Ascending aorta (tissue), 2 donors: ENCODE measurements around the gene OR2B6. TPM values are rescaled to one million over a fixed set of nuclear protein-coding genes. Genes with fewer than 3 reads are reported as not detected.

Experiments
- DNase-seq, 2 donors: peaks; one replicate each; pipeline ENCODE4 v3.0.0-alpha.2; 2019; ENCODE audit warnings: low spot score in 2 of 2
- H3K27ac ChIP-seq, 2 donors: fragments of 200-600 bp; sonication (generic); one replicate each; pipeline ENCODE4 v1.5.1; 2016 to 2017; ENCODE audit warnings: mild to moderate bottlenecking in 1 of 2
- H3K27me3 ChIP-seq: fragments of 200-600 bp; sonication (generic); one replicate; pipeline ENCODE4 v1.5.1; 2017
- H3K36me3 ChIP-seq, 2 donors: fragments of 200-600 bp; sonication (generic); one replicate each; pipeline ENCODE4 v1.5.1; 2016
- H3K4me1 ChIP-seq, 2 donors: fragments of 200-600 bp; sonication (generic); one replicate each; pipeline ENCODE4 v1.5.1; 2016 to 2017; ENCODE audit warnings: mild to moderate bottlenecking in 1 of 2
- H3K4me3 ChIP-seq, 2 donors: fragments of 200-600 bp; sonication (generic); one replicate each; pipeline ENCODE4 v1.5.1; 2016 to 2017; ENCODE audit warnings: mild to moderate bottlenecking in 1 of 2
- H3K9me3 ChIP-seq, 2 donors: fragments of 200-600 bp; sonication (generic); one replicate each; pipeline ENCODE4 v1.5.1; 2016
- CTCF ChIP-seq, 3 experiments: fragments of 200-600 bp in 2 of 3; fragments of 450-650 bp in 1 of 3; sonication (generic) in 2 of 3; IDR thresholded peaks; one replicate each; pipeline ENCODE4 v1.5.1; 2016 to 2019; ENCODE audit warnings: antibody characterized with exemption in 3 of 3, mild to moderate bottlenecking in 1 of 3, moderate library complexity in 1 of 3
- intact Hi-C: fragments of 100-400 bp; cut with DNase I; formaldehyde crosslinking; loops from one replicate; pipeline ENCODE4 v1.15.1; 2023
- total RNA-seq: library from RNA; depleted of rRNA; stranded (reverse); fragments of >200 nt; gene quantifications from one replicate; pipeline ENCODE4 v1.1.0, GENCODE V29; 2016

OR2B6 gene
- total RNA-seq, 1 donor from 2014 or later = not detected

GRCh38 chr6:27962506-27962905 is 5.5 kb downstream of the OR2B6 start:
- H3K9me3 ChIP-seq = no peaks in the 10 kb centered on the region
- intact Hi-C loops = no loop called here
- TF ChIP-seq CTCF (IDR thresholded peaks at IDR 0.05) = no peak

DNA sequence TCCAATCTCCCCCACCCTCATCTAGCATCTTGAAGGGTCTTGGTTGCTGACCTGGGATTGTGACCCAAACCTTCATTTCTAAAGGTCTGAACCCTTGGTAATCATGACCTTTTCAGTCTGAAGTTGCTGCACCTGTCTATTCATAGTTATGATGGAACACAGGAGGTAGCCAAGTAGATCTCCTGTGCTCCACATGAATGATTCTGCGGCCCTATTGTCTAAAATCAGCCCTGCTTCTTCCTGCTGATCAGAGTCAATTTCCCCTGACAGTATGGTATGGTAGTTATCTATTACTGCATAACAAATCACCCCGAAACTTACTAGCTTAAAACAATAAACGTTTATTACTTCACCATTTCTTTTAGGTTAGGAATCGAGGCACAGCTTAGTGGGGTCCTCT is 9.0 kb downstream of the OR2B6 start:
- no peak for DNase-seq
- TF ChIP-seq CTCF (IDR thresholded peaks at IDR 0.05) = no peak
- intact Hi-C loops = no loop called here
- Histone ChIP-seq H3K4me1 (no peaks in the 10 kb centered on the region), H3K4me3 (no peak overlapping the region), H3K36me3 (no peaks in the 10 kb centered on the region), H3K9me3 (peaks cover 0 to 11% of the 10 kb centered on the region in 2 donors), H3K27ac (no peak overlapping the region), H3K27me3 (no peaks in the 10 kb centered on the region)

More at GRCh38 chr6:27962506-27962905, 5.5 kb downstream of the OR2B6 start:
- DNase-seq = no peak
- no peaks in the 10 kb centered on the region for H3K27me3 ChIP-seq
- H3K4me3 ChIP-seq = no peak overlapping the region
- H3K4me1 ChIP-seq = no peaks in the 10 kb centered on the region
- H3K27ac ChIP-seq = no peak overlapping the region
- H3K36me3 ChIP-seq = no peaks in the 10 kb centered on the region

DNA sequence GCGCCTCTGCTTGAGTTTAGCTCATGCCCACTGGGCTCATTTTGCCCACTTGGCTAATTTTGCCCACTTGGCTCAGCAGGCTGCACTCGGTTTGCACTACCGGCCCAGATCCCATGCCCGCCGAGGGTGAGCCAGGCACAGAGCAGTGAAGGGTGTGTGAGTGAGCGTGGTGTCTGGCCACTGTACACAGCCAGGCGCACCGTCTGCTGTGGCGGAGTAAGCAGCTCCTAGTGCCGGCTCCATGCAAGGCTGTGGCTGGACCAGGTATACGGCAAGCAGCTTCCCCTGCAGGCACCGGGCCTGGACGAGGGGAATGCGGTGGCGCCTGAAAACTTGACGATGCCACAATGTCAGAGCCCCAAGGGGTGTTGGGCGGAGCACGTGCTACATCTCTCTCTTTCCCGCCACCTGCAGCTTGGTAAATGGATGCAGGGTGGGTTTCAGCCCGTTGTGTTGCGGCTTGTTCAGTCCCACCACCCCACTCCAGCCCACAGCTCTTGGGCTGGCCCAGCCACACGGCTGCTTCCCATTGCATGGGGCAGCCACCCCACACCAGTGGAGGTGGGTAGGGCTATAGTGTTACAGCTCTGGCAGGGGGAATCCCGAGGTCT is 9.9 kb downstream of the OR2B6 start:
- no peak for DNase-seq
- Histone ChIP-seq H3K36me3 (no peaks in the 10 kb centered on the region), H3K4me3 (no peak overlapping the region), H3K27me3 (no peaks in the 10 kb centered on the region), H3K9me3 (peaks cover 0 to 14% of the 10 kb centered on the region in 2 donors), H3K4me1 (no peaks in the 10 kb centered on the region), H3K27ac (no peak overlapping the region)
- intact Hi-C loops = no loop called here
- TF ChIP-seq CTCF (IDR thresholded peaks at IDR 0.05) = no peak

DNA sequence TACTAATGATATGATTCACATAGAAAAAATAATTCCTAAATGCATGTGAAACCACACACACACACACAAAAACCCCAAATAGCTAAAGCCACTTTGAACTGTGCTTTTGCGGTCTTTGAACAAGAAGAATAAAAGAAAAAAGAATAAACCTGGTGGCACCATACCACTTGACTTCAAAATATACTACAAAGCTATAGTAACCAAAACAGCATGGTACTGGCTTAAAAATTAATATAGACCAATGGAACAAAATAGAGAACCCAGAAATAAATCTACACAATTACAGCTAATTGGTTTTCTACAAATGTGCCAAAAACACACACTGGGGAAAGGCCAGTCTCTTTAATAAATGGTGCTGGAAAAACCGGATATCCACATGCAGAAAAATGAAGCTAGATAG is 13.4 kb downstream of the OR2B6 start:
- H3K27me3 ChIP-seq = no peaks in the 10 kb centered on the region
- intact Hi-C loops = no loop called here
- H3K27ac ChIP-seq = no peak overlapping the region
- no peaks in the 10 kb centered on the region for H3K36me3 ChIP-seq
- no peak overlapping the region for H3K4me3 ChIP-seq
- no peak for DNase-seq
- no peaks in the 10 kb centered on the region for H3K4me1 ChIP-seq
- peaks cover 0 to 14% of the 10 kb centered on the region in 2 donors for H3K9me3 ChIP-seq
- no peak for TF ChIP-seq CTCF (IDR thresholded peaks at IDR 0.05)

- no peak overlapping the region for H3K27ac ChIP-seq
- DNase-seq = no peak
- no peak overlapping the region for H3K4me3 ChIP-seq
- H3K4me1 ChIP-seq = no peaks in the 10 kb centered on the region
- no peak for TF ChIP-seq CTCF (IDR thresholded peaks at IDR 0.05)
- peaks cover 0 to 14% of the 10 kb centered on the region in 2 donors for H3K9me3 ChIP-seq
- intact Hi-C loops = no loop called here
- H3K27me3 ChIP-seq = no peaks in the 10 kb centered on the region
- no peaks in the 10 kb centered on the region for H3K36me3 ChIP-seq
These were observed 15.7 kb downstream of the OR2B6 start for GRCh38 chr6:27972750-27973149.

DNA sequence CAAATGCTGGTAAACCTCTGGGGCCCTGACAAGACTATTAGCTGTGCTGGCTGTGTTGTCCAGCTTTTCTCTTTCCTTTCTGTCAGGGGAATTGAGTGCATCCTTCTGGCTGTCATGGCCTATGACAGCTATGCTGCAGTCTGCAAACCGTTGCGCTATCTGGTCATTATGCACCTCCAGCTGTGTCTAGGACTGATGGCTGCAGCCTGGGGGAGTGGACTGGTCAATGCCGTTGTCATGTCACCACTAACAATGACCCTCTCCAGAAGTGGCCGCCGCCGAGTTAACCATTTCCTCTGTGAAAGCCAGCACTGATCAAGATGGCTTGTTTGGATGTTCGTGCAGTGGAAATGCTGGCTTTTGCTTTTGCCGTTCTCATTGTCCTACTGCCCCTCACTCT is 20.3 kb downstream of the OR2B6 start:
- Histone ChIP-seq H3K27me3 (no peaks in the 10 kb centered on the region), H3K27ac (no peak overlapping the region), H3K9me3 (no peaks in the 10 kb centered on the region), H3K36me3 (no peaks in the 10 kb centered on the region), H3K4me3 (no peak overlapping the region), H3K4me1 (no peaks in the 10 kb centered on the region)
- intact Hi-C loops = no loop called here
- DNase-seq = no peak
- no peak for TF ChIP-seq CTCF (IDR thresholded peaks at IDR 0.05)
